Trophoblast cell (in vitro differentiated cells and primary cell): ENCODE data around the gene BTLA.

Source experiments
- DNase-seq, 2 donors: peaks; one replicate each; pipeline ENCODE4 v3.0.0-alpha.2; 2016
- H2AFZ ChIP-seq: 2 replicates; pipeline ENCODE4 v1.6.1; 2013; ENCODE audit warnings: low read length, moderate library complexity, mild to moderate bottlenecking; ENCODE audit not compliant: insufficient read depth, poor library complexity
- H2AK5ac ChIP-seq: 2 replicates; pipeline ENCODE4 v1.6.1; 2013; ENCODE audit warnings: mild to moderate bottlenecking, low read length
- H2BK120ac ChIP-seq: 2 replicates; pipeline ENCODE4 v1.6.1; 2013; ENCODE audit warnings: low read length, mild to moderate bottlenecking, moderate library complexity; ENCODE audit not compliant: insufficient read depth, poor library complexity
- H2BK12ac ChIP-seq: 2 replicates; pipeline ENCODE4 v1.6.1; 2013; ENCODE audit warnings: mild to moderate bottlenecking, low read length, moderate library complexity
- H2BK5ac ChIP-seq: 2 replicates; pipeline ENCODE4 v1.6.1; 2013; ENCODE audit warnings: low read length, low read depth, moderate library complexity, mild to moderate bottlenecking; ENCODE audit not compliant: poor library complexity
- H3K14ac ChIP-seq: 2 replicates; pipeline ENCODE4 v1.6.1; 2013; ENCODE audit warnings: mild to moderate bottlenecking, low read length
- H3K18ac ChIP-seq: 2 replicates; pipeline ENCODE4 v1.6.1; 2013; ENCODE audit warnings: mild to moderate bottlenecking, low read length
- H3K23ac ChIP-seq: 2 replicates; pipeline ENCODE4 v1.6.1; 2013; ENCODE audit warnings: low read length
- H3K27ac ChIP-seq: 2 replicates; pipeline ENCODE4 v1.5.1; 2013; ENCODE audit warnings: low read depth, mild to moderate bottlenecking, inconsistent platforms, low read length, moderate library complexity
- H3K27me3 ChIP-seq: 2 replicates; pipeline ENCODE4 v1.6.1; 2013; ENCODE audit warnings: inconsistent platforms, mild to moderate bottlenecking, low read length, moderate library complexity; ENCODE audit not compliant: insufficient read depth
- H3K36me3 ChIP-seq, 2 experiments: 1 replicate in 1 of 2; 2 replicates in 1 of 2; pipeline ENCODE4 v1.6.1; 2013; ENCODE audit warnings: low read length in 2 of 2, mild to moderate bottlenecking in 2 of 2, moderate library complexity in 1 of 2; ENCODE audit not compliant: insufficient read depth in 2 of 2, control insufficient read depth in 1 of 2
- H3K4ac ChIP-seq: 2 replicates; pipeline ENCODE4 v1.6.1; 2013; ENCODE audit warnings: low read depth, mild to moderate bottlenecking, low read length, moderate library complexity
- H3K4me1 ChIP-seq, 2 experiments: 1 replicate in 1 of 2; 2 replicates in 1 of 2; pipeline ENCODE4 v1.6.1; 2013; ENCODE audit warnings: low read length in 2 of 2, mild to moderate bottlenecking in 2 of 2, moderate library complexity in 1 of 2; ENCODE audit not compliant: insufficient read depth in 2 of 2, control insufficient read depth in 1 of 2
- H3K4me2 ChIP-seq: 2 replicates; pipeline ENCODE4 v1.6.1; 2013; ENCODE audit warnings: inconsistent platforms, mild to moderate bottlenecking, low read length, moderate library complexity
- H3K4me3 ChIP-seq: 2 replicates; pipeline ENCODE4 v1.5.1; 2013; ENCODE audit warnings: mild to moderate bottlenecking, low read depth, low read length, inconsistent platforms
- H3K79me1 ChIP-seq: one replicate; pipeline ENCODE4 v1.6.1; 2013; ENCODE audit warnings: low read length
- H3K79me2 ChIP-seq: 2 replicates; pipeline ENCODE4 v1.6.1; 2013; ENCODE audit warnings: low read length, mild to moderate bottlenecking; ENCODE audit not compliant: control insufficient read depth, insufficient read depth, poor library complexity
- H3K9ac ChIP-seq: 2 replicates; pipeline ENCODE4 v1.6.1; 2013; ENCODE audit warnings: mild to moderate bottlenecking, low read length
- H3K9me3 ChIP-seq: 2 replicates; pipeline ENCODE4 v1.6.1; 2013; ENCODE audit warnings: low read depth, mild to moderate bottlenecking, control low read depth, inconsistent platforms, low read length; ENCODE audit not compliant: insufficient read depth
- H4K12ac ChIP-seq: 2 replicates; pipeline ENCODE4 v1.6.1; 2013; ENCODE audit warnings: low read depth, mild to moderate bottlenecking, low read length, moderate library complexity
- H4K8ac ChIP-seq: 2 replicates; pipeline ENCODE4 v1.6.1; 2013; ENCODE audit warnings: low read depth, mild to moderate bottlenecking, low read length, moderate library complexity
- H4K91ac ChIP-seq: one replicate; pipeline ENCODE4 v1.6.1; 2013; ENCODE audit warnings: low read depth, mild to moderate bottlenecking, low read length, moderate library complexity
- WGBS: extraction: QIAGEN DNeasy Blood & Tissue Kit; methylation state at CpG from one replicate; pipeline ENCODE4 v1.1.7; 2013; ENCODE audit warnings: missing lambda C conversion rate; ENCODE audit not compliant: insufficient read length, insufficient coverage; ENCODE audit errors: extremely low coverage; 5-methylcytosine and 5-hydroxymethylcytosine counted together

The BTLA gene

DNA sequence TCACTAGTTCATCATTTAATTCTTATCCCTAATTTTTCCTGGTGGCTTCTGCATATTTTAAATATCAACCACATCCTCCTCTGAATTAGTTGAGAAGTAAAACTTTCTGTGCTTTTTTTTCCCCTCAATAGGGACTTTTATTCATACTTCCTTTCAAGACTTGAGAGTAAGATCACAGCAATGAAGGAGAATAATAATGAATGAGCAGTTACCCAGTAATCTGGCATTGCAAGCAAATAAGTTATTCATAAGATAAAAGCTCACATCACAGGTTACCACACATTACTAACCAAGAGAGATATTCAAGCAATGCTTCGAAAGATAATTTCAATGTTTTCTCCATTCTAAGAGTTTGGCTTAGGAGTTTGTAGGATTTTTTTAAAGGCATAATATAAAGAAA is 50.3 kb downstream of the BTLA start:
- H3K79me1 ChIP-seq: no peaks in the 10 kb centered on the region
- H3K9ac ChIP-seq: no peak overlapping the region
- no peak overlapping the region for H3K4me3 ChIP-seq
- no peak overlapping the region for H2AFZ ChIP-seq
- H3K27me3 ChIP-seq: no peaks in the 10 kb centered on the region
- no peak overlapping the region for H3K14ac ChIP-seq
- H3K4ac ChIP-seq: no peak overlapping the region
- H3K36me3 ChIP-seq: no peaks in the 10 kb centered on the region
- no peak overlapping the region for H2BK5ac ChIP-seq
- H3K23ac ChIP-seq: no peak overlapping the region
- H4K8ac ChIP-seq: no peak overlapping the region
- no peak overlapping the region for H4K12ac ChIP-seq
- no peaks in the 10 kb centered on the region for H3K4me1 ChIP-seq
- no CpG with 5 or more reads among the region's 1 CpG for WGBS
- no peak overlapping the region for H2BK12ac ChIP-seq
- H3K27ac ChIP-seq: no peak overlapping the region
- no peak overlapping the region for H2BK120ac ChIP-seq
- H3K79me2 ChIP-seq: no peaks in the 10 kb centered on the region
- H3K18ac ChIP-seq: no peak overlapping the region
- H3K4me2 ChIP-seq: no peak overlapping the region
- H3K9me3 ChIP-seq: no peaks in the 10 kb centered on the region
- DNase-seq: no peak
- H2AK5ac ChIP-seq: no peak overlapping the region
- no peak overlapping the region for H4K91ac ChIP-seq

- Histone ChIP-seq H3K36me3 (no peaks in the 10 kb centered on the region), H3K23ac (no peak overlapping the region), H4K12ac (no peak overlapping the region), H3K79me2 (no peaks in the 10 kb centered on the region), H4K91ac (no peak overlapping the region), H3K27me3 (no peaks in the 10 kb centered on the region), H3K4me1 (no peaks in the 10 kb centered on the region), H2AFZ (no peak overlapping the region), H3K4me2 (no peak overlapping the region), H3K14ac (no peak overlapping the region), H2BK5ac (no peak overlapping the region), H2BK120ac (no peak overlapping the region), H3K27ac (no peak overlapping the region), H3K18ac (no peak overlapping the region), H4K8ac (no peak overlapping the region), H3K4me3 (no peak overlapping the region), H3K9ac (no peak overlapping the region), H2AK5ac (no peak overlapping the region), H2BK12ac (no peak overlapping the region), H3K4ac (no peak overlapping the region), H3K9me3 (no peaks in the 10 kb centered on the region), H3K79me1 (no peaks in the 10 kb centered on the region)
- no CpG with 5 or more reads among the region's 1 CpG for WGBS
- peak; percentile 60 to 64 for DNase-seq
These were observed 52.9 kb downstream of the BTLA start for GRCh38 chr3:112446343-112446742.

- Histone ChIP-seq H4K12ac (no peak overlapping the region), H2AK5ac (no peak overlapping the region), H3K4me1 (no peaks in the 10 kb centered on the region), H3K27me3 (no peaks in the 10 kb centered on the region), H2AFZ (no peak overlapping the region), H2BK5ac (no peak overlapping the region), H3K36me3 (no peaks in the 10 kb centered on the region), H4K8ac (no peak overlapping the region), H3K4ac (no peak overlapping the region), H3K9me3 (no peaks in the 10 kb centered on the region), H2BK12ac (no peak overlapping the region), H3K79me2 (no peaks in the 10 kb centered on the region), H3K18ac (no peak overlapping the region), H3K14ac (no peak overlapping the region), H3K4me2 (no peak overlapping the region), H3K27ac (no peak overlapping the region), H4K91ac (no peak overlapping the region), H3K4me3 (no peak overlapping the region), H3K9ac (no peak overlapping the region), H2BK120ac (no peak overlapping the region), H3K79me1 (no peaks in the 10 kb centered on the region), H3K23ac (no peak overlapping the region)
- peak in 1 of 2 donors; percentile 4 for DNase-seq
- no CpG with 5 or more reads among the region's 2 CpGs for WGBS
These were observed 53.4 kb downstream of the BTLA start for GRCh38 chr3:112445839-112446238.

DNA sequence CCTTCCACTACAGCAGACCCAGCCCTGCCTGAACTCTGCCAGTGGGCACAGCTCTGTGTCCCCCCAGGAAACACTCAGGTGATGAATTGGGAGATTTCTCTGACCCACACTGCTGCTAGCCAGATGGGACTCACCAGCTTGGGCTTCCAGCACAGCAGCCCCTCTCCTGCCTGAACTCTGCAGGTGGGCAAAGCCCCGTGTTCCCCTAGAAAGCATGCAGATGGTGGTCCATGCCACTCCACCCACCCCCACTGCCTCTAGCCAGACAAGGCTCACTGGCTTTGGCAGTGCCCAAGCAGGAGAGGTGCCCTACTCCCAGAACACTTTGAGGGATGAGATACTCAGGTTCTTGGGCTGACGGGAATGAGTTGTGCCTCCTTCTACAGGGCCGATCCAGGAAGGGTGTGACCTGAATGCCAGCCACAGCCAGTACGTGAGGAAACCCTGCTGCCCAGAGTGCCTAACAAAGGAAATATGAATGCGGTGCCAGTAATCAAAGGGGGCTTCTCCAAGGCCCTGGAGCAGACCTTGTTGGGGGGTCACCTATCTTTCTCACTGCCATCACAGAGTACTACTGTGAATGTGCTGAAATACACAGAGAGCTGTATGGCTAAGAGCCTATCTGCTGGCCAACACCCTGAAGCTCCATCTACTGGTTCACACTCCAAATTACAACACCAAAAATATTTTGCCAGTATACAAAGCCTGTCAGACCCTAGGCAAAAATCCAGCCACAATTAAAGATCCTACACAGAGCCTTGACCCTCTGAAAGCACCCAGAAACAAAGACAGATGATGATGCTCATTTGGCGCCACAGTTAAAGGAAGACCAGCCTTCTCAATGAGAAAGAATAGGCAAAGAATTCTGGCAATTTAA is 61.9 kb downstream of the BTLA start:
- no peak overlapping the region for H3K23ac ChIP-seq
- H2BK5ac ChIP-seq: no peak overlapping the region
- no peak overlapping the region for H2AK5ac ChIP-seq
- H2BK12ac ChIP-seq: peak overlapping the region; percentile 18
- H4K91ac ChIP-seq: no peak overlapping the region
- H3K4me2 ChIP-seq: no peak overlapping the region
- H3K79me1 ChIP-seq: no peaks in the 10 kb centered on the region
- DNase-seq: peak; percentile 5 to 74
- no peak overlapping the region for H2AFZ ChIP-seq
- no peak overlapping the region for H3K4ac ChIP-seq
- H3K9me3 ChIP-seq: peaks cover 3% of the 10 kb centered on the region
- H3K36me3 ChIP-seq: peaks cover 0 to 1% of the 10 kb centered on the region in 2 experiments
- H3K79me2 ChIP-seq: no peaks in the 10 kb centered on the region
- no peaks in the 10 kb centered on the region for H3K27me3 ChIP-seq
- H3K4me1 ChIP-seq: no peaks in the 10 kb centered on the region
- no peak overlapping the region for H3K4me3 ChIP-seq
- no peak overlapping the region for H3K9ac ChIP-seq
- H3K27ac ChIP-seq: no peak overlapping the region
- H2BK120ac ChIP-seq: no peak overlapping the region
- H4K12ac ChIP-seq: no peak overlapping the region
- no peak overlapping the region for H3K18ac ChIP-seq
- H3K14ac ChIP-seq: no peak overlapping the region
- no CpG with 5 or more reads among the region's 6 CpGs for WGBS
- no peak overlapping the region for H4K8ac ChIP-seq
